Mammary epithelial cell (primary cell): Measurements from ENCODE around the gene SMAD6.

Experiments used
- EZH2 ChIP-seq: IDR thresholded peaks from 2 replicates; pipeline ENCODE4 v1.6.1; 2012; ENCODE audit warnings: low read length, inconsistent platforms, borderline replicate concordance
- TF ChIP-seq, protein P1 (sequence below), 2 donors: IDR thresholded peaks in 1 of 2; conservative IDR thresholded peaks in 1 of 2; 2 replicates each; pipeline ENCODE4 v1.5.1; 2011 to 2012; ENCODE audit warnings: inconsistent platforms in 2 of 2, low read length in 2 of 2, mild to moderate bottlenecking in 2 of 2, control low read depth in 1 of 2, low read depth in 1 of 2; ENCODE audit not compliant: insufficient read depth in 1 of 2; ENCODE audit errors: extremely low read depth in 1 of 2

DNA sequence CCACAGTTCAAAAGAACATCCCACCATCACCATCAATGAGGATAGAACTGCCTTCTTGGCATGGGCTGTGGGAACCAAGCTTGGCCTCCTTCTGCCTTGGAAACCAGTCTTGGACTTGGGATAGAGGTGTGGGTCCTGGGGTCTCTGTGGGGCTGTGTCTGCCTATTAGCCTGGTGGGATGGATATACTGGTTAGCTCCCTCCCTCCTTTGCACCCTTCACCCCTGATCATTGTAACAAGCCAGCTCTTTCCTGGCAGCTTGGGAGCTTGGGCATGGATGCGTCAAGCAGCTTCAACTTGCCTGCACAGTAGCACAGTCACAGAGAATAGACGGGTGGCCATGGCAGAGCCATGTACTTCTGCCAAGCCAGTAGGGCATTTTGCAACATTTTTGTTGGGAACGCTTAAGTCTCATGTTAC, 65.2 kb downstream of the SMAD6 start:
- TF ChIP-seq, protein P1, sequence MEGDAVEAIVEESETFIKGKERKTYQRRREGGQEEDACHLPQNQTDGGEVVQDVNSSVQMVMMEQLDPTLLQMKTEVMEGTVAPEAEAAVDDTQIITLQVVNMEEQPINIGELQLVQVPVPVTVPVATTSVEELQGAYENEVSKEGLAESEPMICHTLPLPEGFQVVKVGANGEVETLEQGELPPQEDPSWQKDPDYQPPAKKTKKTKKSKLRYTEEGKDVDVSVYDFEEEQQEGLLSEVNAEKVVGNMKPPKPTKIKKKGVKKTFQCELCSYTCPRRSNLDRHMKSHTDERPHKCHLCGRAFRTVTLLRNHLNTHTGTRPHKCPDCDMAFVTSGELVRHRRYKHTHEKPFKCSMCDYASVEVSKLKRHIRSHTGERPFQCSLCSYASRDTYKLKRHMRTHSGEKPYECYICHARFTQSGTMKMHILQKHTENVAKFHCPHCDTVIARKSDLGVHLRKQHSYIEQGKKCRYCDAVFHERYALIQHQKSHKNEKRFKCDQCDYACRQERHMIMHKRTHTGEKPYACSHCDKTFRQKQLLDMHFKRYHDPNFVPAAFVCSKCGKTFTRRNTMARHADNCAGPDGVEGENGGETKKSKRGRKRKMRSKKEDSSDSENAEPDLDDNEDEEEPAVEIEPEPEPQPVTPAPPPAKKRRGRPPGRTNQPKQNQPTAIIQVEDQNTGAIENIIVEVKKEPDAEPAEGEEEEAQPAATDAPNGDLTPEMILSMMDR (conservative IDR thresholded peaks at IDR 0.05 in 1 of 2, IDR thresholded peaks at IDR 0.05 in 1 of 2; ENCODE audit: extremely low read depth in 1 of 2, insufficient read depth in 1 of 2, low read depth in 1 of 2, low read length in 2 of 2), result no peak
- TF ChIP-seq EZH2, result no peak
